GM18502 (cell line): Measurements from ENCODE around the gene MAD1L1.

Experiments used
- ATAC-seq: cut with Tn5 transposase; IDR thresholded peaks from one replicate; pipeline ENCODE4 v1.9.1; 2021; ENCODE audit warnings: mild to moderate bottlenecking; ENCODE audit not compliant: unreplicated experiment, poor library complexity

MAD1L1 gene

DNA sequence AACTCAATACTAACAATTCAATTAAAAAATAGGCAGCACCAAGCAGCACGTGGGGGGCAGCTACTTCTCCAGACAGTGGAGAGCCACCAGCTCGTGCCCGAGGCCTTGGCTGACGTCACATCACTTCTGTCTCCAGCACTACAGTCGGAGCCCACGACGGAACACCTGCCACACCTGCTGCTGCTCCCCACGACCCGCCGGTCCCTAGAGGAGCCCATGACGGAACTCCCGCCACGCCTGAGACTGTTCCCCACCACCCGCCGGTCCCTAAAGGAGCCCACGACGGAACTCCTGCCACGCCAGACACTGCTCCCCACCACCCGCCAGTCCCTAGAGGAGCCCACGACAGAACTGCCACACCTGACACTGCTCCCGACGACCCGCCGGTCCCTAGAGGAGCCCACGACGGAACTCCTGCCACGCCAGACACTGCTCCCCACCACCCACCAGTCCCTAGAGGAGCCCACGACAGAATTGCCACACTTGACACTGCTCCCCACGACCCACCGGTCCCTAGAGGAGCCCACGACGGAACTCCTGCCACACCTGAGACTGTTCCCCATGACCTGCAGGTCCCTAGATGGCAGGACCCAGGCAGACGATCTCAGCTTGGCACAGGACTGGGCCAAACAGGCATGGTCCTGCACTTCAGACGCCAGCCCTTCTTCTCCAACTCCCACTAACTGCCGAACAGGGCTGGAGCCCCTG, 304.7 kb downstream of the MAD1L1 start:
- no peak for ATAC-seq

DNA sequence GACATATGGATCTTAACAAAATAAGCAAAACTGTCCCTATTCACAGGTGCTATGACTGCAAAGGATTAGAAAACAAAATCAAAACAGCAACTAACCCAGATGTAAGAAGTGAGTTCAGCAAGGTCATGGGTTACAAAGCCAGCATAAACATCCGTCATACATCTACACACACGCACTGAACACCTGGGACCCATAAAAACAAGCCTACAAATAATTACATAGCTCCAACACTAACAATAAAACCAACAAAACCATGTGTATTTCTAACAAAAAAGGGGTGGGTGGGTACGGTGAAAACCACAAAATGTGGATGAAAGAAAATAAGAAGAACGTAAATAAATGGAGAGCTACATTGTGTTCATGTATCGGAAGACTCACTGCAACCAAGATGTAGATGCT, 305.8 kb downstream of the MAD1L1 start:
- ATAC-seq, result no peak

DNA sequence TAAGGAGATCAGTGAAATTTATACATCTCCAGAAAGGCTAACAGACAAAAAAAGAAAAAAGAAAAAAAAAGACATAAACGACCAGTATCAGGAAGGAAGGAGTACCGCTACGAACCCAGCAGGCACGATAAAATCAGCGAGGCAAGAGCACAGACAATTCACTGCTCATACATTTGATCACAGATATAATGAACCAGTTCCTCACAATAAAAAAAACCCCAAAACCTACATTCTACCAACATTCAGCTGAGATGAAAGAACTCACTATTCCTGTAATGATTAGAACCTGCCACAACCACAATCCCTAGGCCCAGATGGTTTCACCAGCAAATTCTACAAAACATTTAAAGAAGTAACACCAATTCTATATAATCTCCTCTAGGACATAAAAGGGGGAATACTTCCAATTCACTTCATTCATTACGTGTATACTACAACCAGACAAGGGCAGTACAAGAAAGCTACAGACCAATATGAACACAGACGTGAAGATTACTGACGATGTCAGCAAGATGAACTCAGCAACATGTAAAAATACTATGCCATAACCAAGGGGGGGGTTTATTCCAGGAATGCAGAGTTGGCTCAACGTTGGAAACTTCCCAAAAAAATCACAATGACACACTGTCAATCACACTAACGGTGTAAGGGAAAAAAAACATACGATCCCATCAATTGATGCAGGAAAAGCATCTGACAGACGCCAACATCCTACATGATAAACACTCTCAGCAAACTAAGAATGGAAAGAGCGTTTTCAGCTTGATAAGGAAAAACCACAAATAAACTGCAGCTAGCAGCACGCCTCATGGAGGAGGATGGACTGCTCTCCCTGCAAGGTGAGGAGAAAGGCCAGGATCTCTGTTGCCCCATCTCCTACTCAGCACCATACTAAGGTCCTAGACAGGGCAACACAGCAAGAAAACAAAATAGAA, 306.5 kb downstream of the MAD1L1 start:
- ATAC-seq, result no peak

DNA sequence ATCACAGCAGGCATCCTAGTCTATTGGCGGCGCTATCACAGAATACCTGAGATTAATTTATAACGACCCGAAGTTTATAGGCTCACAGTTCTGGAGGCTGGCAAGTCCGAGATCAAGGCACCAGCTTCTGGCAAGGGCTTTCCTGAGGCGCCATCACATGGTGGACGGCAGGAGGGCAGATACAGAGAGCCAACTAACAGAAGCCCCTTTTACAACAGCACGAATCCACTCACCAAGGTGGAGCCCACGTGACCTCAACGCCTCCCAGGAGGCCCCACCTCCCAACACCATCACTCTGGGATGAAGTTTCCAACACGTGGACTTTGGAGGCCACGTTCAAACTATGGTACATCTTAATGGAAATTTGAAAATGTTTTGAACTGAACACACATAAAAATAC, 307.4 kb downstream of the MAD1L1 start:
- ATAC-seq, result no peak

DNA sequence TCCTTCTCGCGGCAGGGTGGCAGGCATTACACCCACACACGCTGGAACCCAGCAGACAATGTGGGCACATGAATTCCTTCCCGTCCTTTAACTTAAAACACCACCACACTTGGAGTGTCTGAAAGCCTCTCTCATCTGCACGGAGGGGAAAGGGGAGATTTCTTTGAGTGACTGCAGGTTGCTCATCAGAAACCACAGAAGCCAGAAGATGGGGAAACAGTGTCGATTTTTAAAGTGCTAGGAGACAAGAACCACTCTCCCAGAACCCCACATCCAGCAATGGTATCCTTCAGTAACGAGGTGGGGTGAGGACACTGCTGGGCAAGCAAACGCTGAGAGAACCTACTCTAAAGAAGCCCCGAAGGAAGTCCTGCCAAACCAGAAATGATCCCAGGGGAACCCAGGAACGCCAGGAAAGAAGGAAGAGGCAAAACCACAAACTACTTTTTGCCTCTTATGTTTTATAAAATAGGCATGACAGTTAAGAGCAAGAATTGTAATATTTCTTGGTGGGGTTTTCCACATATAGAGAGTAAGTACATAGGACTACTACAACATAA, 308.4 kb downstream of the MAD1L1 start:
- ATAC-seq, result no peak

DNA sequence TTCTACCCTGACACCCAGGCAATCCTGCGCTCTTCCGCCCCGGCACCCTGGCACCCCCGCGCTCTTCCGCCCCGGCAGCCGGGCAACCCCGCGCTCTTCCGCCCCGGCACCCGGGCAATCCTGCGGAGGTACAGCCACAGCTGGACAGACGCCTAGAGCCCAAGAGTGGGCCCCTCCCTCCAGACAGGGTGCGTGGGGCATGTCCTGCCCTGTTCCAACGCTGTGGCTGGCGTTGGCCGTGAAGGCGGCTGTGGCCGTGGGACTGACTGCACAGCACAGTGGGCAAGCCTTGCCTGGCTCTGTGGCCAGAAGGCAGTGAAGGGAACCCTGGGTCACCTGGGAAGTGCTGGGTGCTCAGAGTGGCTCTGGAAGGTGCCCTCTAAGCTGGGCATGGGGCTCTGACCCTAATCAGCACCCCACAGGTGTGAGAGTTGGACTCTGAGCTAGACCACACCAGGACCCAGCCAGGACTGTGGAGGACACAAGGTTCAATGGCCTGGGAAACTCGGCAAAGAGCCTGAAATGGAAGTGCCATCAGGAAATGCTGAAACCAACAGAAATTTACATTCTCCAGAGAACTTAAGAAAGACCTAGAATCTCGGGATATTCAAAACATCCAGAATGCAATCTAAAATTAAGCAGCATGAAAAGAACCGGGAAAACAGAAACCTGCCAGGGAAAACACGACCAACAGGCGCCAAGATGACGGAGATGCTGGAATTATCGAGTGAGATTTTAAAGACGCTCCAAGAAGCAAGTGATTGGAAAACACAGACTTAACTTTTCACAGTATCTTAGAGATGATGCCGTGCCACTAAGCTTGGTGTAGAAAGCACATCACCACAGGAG, 309.1 kb downstream of the MAD1L1 start:
- no peak for ATAC-seq

DNA sequence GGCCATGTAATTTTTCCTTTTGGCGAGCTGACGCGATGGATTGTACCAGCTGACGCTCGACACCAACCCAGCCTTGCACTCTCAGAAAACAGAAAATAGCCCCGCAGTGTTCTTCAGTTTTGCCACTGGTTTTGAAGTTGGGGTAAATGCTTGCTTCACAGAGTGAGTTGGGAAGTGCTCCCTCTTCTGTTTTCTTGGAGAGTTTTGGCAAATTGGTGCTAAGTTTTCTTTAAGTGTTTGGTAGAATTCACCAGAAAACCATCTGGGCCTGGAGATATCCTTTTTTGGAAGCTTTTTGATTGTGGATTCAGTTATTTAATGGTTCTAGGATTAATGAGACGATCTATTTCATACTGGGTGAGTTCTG, 309.9 kb downstream of the MAD1L1 start:
- ATAC-seq, result no peak

DNA sequence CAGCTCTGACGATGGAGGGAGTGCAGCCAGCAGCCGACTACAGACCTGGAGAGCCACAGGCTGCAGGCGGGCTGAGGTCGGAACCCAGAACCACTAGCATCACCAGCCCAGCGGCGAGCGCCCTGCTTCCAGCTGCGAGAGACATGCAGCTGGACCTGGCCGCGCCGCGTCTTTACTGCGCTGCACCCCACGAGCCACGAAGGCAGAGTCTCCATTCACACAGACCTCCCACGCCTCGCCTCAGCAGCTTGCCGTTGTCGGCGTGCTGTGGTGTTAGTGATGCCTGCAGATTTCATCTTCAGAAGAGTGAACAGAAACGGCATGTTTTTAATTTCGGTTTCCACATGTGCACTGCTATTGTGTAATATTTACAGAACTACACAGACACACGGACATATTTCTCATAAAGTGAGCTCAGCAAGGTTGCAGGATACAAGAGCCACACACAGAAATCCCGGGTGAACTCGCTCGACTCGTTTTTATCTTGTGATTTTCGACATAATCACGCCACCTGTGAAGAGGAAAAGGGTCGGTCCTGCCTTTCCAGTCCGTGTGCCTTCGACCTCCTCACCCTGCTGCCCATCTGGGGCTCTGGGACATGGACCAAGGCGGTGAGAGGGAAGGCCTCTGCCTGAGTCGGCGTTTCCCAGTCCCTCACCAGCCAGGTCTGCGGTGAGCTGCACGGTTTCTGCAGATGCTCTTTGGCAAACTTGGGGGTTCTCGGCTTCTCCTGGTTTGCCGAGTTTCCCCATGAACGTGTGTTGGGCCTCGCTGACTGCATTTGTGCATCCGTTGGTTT, 310.5 kb downstream of the MAD1L1 start:
- ATAC-seq, result no peak

DNA sequence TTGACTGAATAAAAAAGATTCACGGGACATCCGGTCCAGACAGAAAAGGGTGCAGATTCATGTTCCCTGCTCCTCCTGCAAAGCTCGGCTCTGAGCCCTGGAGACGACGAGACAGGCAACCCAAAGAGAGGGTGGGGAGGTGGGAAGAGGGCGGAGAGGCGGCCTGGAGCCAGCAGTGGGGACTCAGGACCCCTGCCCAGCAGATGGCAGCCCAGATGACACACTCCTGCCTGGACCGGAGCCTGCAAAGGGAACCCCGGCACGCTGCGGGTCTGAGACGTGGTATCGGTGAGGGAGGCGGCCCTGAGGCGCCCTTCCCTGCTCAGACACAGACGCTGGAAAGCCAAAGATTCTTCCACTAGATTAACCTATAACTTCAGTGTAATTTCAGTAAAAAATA, 311.9 kb downstream of the MAD1L1 start:
- no peak for ATAC-seq

DNA sequence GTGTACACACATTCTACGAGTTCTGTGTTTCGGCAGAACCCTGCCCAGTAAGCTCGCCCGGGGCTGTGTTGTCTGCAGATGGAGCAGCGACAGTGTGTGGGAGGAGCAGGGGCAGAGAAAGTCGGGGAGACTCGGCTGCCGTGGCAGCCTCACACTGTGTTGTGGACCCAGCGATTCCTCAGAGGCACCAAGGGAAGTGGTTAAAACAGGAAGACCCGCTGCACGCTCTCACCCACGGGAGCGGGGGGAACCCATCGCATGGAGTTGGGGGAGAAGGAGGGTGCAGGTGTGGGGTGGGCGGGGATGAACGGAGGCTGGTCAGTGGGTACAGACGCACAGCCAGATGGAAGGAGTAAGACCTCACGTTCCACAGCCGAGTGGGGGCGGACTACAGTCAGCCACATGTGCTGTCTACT, 312.5 kb downstream of the MAD1L1 start:
- ATAC-seq, result peak; percentile 61

DNA sequence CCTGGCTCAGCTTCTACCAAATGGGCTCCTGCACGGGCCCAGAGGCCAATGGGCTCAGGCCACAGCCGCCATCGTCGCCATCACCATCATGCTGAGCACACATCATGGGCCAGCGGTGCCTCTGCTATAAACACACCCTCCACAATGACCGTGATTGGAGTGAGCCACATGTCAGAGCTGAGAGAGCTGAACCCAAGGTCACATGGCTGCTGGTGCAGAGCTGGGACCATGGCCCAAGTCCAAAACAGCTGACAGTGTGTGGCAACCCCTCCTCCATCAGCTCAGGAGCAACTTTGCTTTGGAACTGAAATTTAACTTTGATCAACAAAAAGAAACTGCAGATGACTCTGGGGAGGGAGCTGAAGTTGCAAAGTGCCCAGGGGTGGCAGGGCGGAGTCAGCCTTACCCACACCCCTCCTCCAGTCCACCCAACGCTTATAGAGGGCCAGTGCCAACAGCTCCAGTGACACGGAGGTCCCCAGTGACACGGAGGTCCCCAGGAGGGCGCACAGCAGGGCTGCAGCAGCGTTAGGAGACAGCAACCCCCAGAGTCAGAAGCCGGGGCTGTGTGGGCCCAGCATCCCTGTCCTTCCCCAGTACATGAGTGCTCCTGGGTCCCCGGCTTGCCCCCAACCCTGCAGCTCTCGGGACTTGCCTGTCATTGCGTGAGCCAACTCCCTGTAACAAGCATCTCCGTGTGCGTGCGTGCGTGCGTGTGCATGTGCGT, 313.0 kb downstream of the MAD1L1 start:
- no peak for ATAC-seq

DNA sequence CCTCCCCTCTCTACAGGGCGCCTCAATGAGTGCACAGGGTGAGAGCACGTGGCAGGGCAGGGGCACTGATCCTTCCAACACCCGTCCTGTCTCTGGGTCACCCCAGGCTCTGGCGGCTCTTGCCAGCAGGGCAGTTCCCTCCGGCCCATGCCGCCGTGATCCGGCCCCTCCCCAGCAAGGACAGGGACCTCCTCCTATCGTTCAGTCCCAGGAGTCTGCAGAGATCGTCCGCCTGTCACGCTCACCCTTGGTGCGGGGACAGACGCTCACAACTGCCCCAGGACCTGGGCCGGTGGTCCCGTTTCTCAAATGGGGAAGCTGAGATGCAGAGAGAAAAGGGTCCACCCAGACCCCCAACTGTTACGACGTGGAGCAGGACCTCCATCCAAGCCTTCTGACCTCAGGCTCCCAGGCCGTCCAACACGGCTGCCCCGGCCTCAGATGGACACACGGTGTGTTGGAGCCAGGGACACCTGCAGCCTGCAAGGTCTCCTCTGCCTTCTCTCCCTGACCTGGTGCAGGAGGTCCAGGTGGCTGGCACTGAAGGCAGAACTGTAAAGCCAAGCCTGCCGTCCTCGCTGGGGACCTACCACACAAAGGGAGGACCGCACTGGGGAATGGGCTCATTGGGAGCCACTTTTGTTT, 313.7 kb downstream of the MAD1L1 start:
- no peak for ATAC-seq

DNA sequence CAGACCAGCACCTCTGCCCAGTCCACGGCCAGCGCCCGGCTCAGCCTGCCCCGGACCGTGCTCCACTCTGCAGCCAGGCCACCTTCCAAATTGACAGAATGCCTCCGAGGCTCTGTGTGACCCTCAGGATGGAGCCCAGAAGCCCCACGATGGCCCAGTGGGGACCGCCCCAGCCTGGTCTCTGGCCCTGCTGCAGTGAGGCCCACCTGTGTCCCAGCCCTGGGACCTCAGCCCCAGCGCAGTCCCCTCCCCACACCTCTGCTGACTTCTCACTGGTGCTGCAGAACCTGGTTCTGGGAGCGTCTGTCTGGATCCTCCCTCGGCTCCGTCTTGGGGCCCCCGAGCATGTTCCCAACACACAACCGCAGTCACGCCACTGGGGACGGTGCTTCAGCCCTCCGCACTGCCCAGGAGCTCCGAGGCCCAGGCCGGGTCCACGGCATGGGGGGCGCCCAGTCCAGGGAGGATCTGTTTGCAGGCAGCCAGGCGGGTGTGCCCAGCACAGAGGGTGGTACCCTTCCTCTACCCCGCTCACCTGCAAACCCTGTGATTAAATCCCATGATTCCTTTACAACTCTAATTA, 314.6 kb downstream of the MAD1L1 start:
- no peak for ATAC-seq

DNA sequence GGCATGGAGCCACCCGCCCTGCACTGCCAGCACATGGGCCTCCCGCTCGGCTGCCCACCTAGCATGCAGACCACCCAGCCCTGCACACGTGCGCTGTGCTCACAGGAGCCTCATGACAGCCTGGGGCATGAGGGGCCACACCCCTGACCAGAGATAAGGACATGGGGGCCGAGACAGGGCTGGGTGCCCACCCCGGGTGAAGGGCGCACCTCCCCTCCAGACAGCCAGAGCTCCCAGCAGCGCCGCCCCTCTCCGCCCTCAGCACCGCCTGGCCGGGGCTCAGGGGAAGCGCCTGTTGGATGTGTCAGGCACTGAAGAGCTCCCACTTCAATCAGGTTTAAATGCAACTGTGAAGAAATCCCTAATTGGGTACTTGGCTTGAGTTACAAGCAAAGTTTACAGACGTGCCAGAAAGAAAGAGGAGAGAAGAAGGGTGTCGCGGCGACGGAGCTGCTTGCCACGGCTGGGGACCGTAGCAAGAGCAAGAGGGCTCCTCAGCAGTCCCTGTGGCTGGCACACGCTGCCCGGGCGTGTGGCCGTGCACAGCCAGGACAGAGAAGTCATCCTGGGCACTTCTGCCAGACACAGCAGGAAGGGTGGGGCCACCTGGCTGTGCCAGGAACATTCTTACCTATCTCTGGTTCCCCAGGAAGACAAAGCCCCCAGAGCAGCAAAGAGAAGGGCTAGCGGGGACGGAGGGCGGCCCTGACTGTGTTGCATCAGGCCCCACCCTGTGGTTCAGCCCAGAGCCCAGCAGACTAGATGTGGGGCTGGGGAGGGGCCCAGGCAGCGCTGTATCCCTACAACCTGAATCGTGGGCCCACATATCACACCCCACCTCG, 315.3 kb downstream of the MAD1L1 start:
- ATAC-seq, result no peak

DNA sequence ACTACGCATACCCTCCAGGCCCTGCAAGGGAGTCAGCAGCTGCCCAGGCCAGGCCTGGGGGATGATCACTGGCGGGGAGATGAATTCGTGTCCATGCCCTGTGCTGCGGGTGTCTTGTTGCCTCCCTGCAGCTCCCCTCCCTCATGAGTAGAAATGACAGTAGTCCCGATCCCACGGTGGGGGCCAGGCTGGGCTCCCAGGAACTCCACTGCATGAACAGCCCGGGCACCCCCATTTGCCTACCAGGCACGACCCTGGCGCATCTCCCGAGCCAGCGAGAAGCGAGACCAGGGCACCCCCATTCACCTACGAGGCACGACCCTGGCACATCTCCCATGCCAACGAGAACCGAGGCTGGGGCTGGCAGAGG, 316.2 kb downstream of the MAD1L1 start:
- no peak for ATAC-seq

DNA sequence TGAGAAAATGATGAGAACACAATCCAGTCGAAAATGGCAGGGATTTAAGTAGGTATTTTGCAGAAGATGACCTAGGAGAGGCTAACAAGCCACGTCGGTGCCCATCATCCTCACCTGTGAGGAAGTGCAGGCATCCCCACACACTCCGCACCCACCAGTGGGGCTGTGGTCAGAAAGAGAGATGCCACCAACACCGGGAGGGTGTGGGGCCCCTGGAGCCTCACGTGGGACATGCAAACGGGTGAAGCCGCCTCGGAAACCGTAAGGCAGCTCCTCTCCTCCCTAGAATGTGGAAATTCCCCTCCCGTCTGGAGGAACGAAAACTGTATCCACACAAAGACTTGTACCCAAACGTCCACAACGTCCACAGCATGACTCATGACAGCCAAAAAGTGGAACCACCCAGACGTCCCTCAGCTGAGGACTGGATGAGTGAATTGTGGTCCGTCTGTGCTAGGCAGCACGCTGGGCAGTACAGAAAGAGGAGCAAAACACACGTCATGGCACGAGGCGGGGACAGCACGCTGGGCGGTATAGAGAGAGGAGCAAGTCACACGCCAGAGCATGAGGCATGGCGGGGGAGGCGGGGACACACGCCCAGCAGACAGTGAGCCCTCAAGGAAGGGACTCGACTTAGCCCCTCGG, 316.7 kb downstream of the MAD1L1 start:
- ATAC-seq, result no peak

DNA sequence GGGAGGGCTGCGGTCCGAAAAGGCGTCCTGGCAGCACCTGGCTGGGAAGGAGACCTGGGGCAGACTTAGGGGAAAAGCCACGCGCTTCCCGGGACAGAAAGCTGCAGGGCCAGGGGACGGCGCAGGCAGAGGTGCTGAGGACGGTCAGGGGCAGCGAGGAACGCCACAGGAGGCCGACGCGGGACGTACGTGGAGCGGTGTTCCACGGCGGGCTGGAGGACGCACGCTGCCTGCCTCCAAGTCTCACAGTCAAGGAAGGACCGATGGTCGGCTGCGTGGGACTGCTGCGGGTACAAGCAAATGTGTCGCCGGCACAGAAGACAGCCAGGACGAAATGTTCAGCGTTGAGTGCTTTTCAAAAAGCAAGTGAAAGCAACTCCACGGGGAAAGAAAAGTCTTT, 317.4 kb downstream of the MAD1L1 start:
- no peak for ATAC-seq
